GM12878 (cell line): ENCODE results near the gene DNAJC7. TPM values are rescaled to one million over a fixed set of nuclear protein-coding genes. Genes with fewer than 3 reads are reported as not detected.

Experiments
- ATAC-seq: fragments of 200-7000 bp; cut with Tn5 transposase; 3 replicates; pipeline ENCODE4 v1.9.1; 2020; ENCODE audit warnings: mild to moderate bottlenecking, moderate library complexity
- BruUV-seq: library from RNA; stranded (reverse); fragments of 400-500 nt; replicated peaks from 2 replicates; lab custom pipeline; 2021; lab: Mats Ljungman, UMichigan
- CTCF ChIA-PET: fragments of 300-600 bp; sonication (Branson Sonifier 250); formaldehyde crosslinking; extraction: SDS; loops from one replicate; lab custom pipeline; 2021; ENCODE audit warnings: inconsistent platforms; lab: Yijun Ruan, JAX
- POLR2A ChIA-PET: fragments of 350-600 bp; formaldehyde crosslinking; extraction: SDS; loops from one replicate; lab custom pipeline; 2021; ENCODE audit warnings: inconsistent platforms; lab: Charles Lee
- RAD21 ChIA-PET: fragments of 300-600 bp; sonication (Branson Sonifier 250); formaldehyde crosslinking; loops from one replicate; lab custom pipeline; 2023; ENCODE audit warnings: antibody characterized with exemption; ENCODE audit not compliant: unreplicated experiment; lab: Charles Lee
- SMC1A ChIA-PET: fragments of 300-600 bp; sonication (Branson Sonifier 250); formaldehyde crosslinking; loops from one replicate; lab custom pipeline; 2023; ENCODE audit not compliant: unreplicated experiment, uncharacterized antibody; lab: Charles Lee
- DNase-seq: peaks from one replicate; pipeline ENCODE4 v3.0.0-alpha.2; 2011; ENCODE audit warnings: low read depth, low spot score
- FAIRE-seq: peaks from 3 replicates; lab custom pipeline; 2011; peaks lifted over from hg19 to GRCh38; lab: Jason Lieb, UNC
- H2AFZ ChIP-seq: 2 replicates; pipeline ENCODE4 v1.6.0; 2011; ENCODE audit warnings: low read depth, low read length, control low read depth; ENCODE audit not compliant: control insufficient read depth
- H3K27ac ChIP-seq: 2 replicates; pipeline ENCODE4 v1.5.1; 2011; ENCODE audit warnings: control low read depth; ENCODE audit not compliant: control insufficient read depth, insufficient read depth
- H3K27me3 ChIP-seq, 2 experiments: replicated peaks in 1 of 2; 2 replicates each; pipeline versions ENCODE4 v1.6.0 to v1.6.1; 2011; ENCODE audit warnings: low read length in 1 of 2; ENCODE audit not compliant: control insufficient read depth in 2 of 2, insufficient read depth in 2 of 2
- H3K36me3 ChIP-seq, 2 experiments: 2 replicates each; pipeline ENCODE4 v1.5.1; 2011; ENCODE audit warnings: low read length in 1 of 2; ENCODE audit not compliant: control insufficient read depth in 2 of 2, insufficient read depth in 2 of 2
- H3K4me1 ChIP-seq: 2 replicates; pipeline ENCODE4 v1.6.1; 2011; ENCODE audit warnings: mild to moderate bottlenecking, low read length, moderate library complexity, mixed read lengths; ENCODE audit not compliant: control insufficient read depth, insufficient read depth
- H3K4me2 ChIP-seq: 2 replicates; pipeline ENCODE4 v1.6.0; 2011; ENCODE audit warnings: control low read depth; ENCODE audit not compliant: control insufficient read depth, insufficient read depth
- H3K4me3 ChIP-seq: fragments of 200-600 bp; sonication (generic); 2 replicates; pipeline ENCODE4 v1.5.1; 2016
- H3K79me2 ChIP-seq: 2 replicates; pipeline ENCODE4 v1.6.0; 2011; ENCODE audit warnings: low read length; ENCODE audit not compliant: control insufficient read depth, insufficient read depth
- H3K9ac ChIP-seq: 2 replicates; pipeline ENCODE4 v1.8.0; 2011; ENCODE audit warnings: low read length, control low read depth, mixed read lengths; ENCODE audit not compliant: control insufficient read depth, insufficient read depth
- H3K9me3 ChIP-seq: replicated peaks from 3 replicates; pipeline ENCODE4 v1.5.1; 2011; ENCODE audit warnings: mild to moderate bottlenecking, low read length; ENCODE audit not compliant: control insufficient read depth, insufficient read depth
- H4K20me1 ChIP-seq: 2 replicates; pipeline ENCODE4 v1.6.0; 2011; ENCODE audit not compliant: control insufficient read depth, insufficient read depth
- BHLHE40 ChIP-seq, 2 experiments: fragments of 450-650 bp in 1 of 2; IDR thresholded peaks; 2 replicates each; pipeline ENCODE4 v1.6.1; 2011 to 2017; ENCODE audit warnings: low read depth in 2 of 2, borderline replicate concordance in 1 of 2, improper control_type of control experiment in 1 of 2, low read length in 1 of 2, mild to moderate bottlenecking in 1 of 2
- DPF2 ChIP-seq: fragments of 450-650 bp; IDR thresholded peaks from 2 replicates; pipeline ENCODE4 v1.6.1; 2017; ENCODE audit warnings: mild to moderate bottlenecking
- ETV6 ChIP-seq, 2 experiments: fragments of 450-650 bp in 1 of 2; IDR thresholded peaks in 1 of 2; conservative IDR thresholded peaks in 1 of 2; 2 replicates each; pipeline ENCODE4 v1.6.1; 2014; ENCODE audit warnings: antibody characterized with exemption in 1 of 2, borderline replicate concordance in 1 of 2, low read depth in 1 of 2, mild to moderate bottlenecking in 1 of 2, moderate library complexity in 1 of 2
- JUNB ChIP-seq: IDR thresholded peaks from 2 replicates; pipeline ENCODE4 v1.6.1; 2016; ENCODE audit warnings: antibody characterized with exemption, mild to moderate bottlenecking
- KLF5 ChIP-seq: fragments of 450-650 bp; IDR thresholded peaks from 2 replicates; pipeline ENCODE4 v1.6.1; 2014; ENCODE audit warnings: mild to moderate bottlenecking; ENCODE audit not compliant: partially characterized antibody
- PAX8 ChIP-seq: fragments of 450-650 bp; IDR thresholded peaks from 2 replicates; pipeline ENCODE4 v1.6.1; 2017; ENCODE audit warnings: mild to moderate bottlenecking, moderate library complexity
- POLR2AphosphoS5 ChIP-seq: IDR thresholded peaks from 2 replicates; pipeline ENCODE4 v1.6.1; 2011; ENCODE audit warnings: mild to moderate bottlenecking, low read length, inconsistent platforms
- SMAD1 ChIP-seq: fragments of 450-650 bp; IDR thresholded peaks from 2 replicates; pipeline ENCODE4 v1.6.1; 2018; ENCODE audit warnings: mild to moderate bottlenecking, low read depth; ENCODE audit not compliant: partially characterized antibody
- YBX1 ChIP-seq: fragments of 450-650 bp; IDR thresholded peaks from 2 replicates; pipeline ENCODE4 v1.6.1; 2016; ENCODE audit warnings: antibody characterized with exemption
- WGBS: methylation state at CpG from one replicate; pipeline ENCODE4 v1.1.6; 2016; ENCODE audit warnings: low lambda C conversion rate; ENCODE audit not compliant: insufficient replicate concordance, insufficient coverage; ENCODE audit errors: missing lambda C conversion rate; 5-methylcytosine and 5-hydroxymethylcytosine counted together
- in situ Hi-C: fragments of 300-500 bp; cut with MboI; formaldehyde crosslinking; loops from 9 replicates; pipeline ENCODE4 v1.14.3; 2018; ENCODE audit warnings: mixed read lengths
- intact Hi-C: fragments of 100-400 bp; cut with micrococcal nuclease; formaldehyde crosslinking; loops from one replicate; pipeline ENCODE4 v1.14.2; 2022; ENCODE audit not compliant: unreplicated experiment
- polyA plus RNA-seq, 11 experiments: library from polyadenylated mRNA; depleted of rRNA in 4 of 11; unstranded in 6 of 11; stranded (reverse) in 5 of 11; fragments of >200 nt; fragmentation: Nextera tagmentation in 4 of 11; fragmentation: Illumina TruSeq in 1 of 11; extraction: Ambion mirVana in 4 of 11; extraction: Trizol in 1 of 11; gene quantifications; 1 replicate in 1 of 11; 2 replicates in 10 of 11; pipeline versions ENCODE4 v1.2.1 to v1.2.3, GENCODE V29; 2011 to 2016; ENCODE audit warnings: inconsistent platforms in 2 of 11, missing spikeins in 2 of 11, low read depth in 1 of 11
- total RNA-seq, 4 experiments: library from RNA; depleted of rRNA in 3 of 4; stranded (reverse); fragments of >200 nt in 3 of 4; fragmentation: Illumina TruSeq in 1 of 4; extraction: Trizol in 1 of 4; gene quantifications; 2 replicates each; pipeline versions ENCODE4 v1.2.1 to v1.2.3, GENCODE V29; 2013 to 2021
- TF ChIP-seq, protein P1 (sequence below): fragments of 450-650 bp; IDR thresholded peaks from 2 replicates; pipeline ENCODE4 v1.6.1; 2017; ENCODE audit warnings: mild to moderate bottlenecking
- TF ChIP-seq, protein P2 (sequence below): IDR thresholded peaks from 2 replicates; pipeline ENCODE4 v1.6.1; 2012; ENCODE audit warnings: low read depth, low read length, improper control_type of control experiment

DNAJC7 gene
- total and polyA plus RNA-seq, 10 of the 15 experiments (the other 5 are each of a cell fraction or from before 2014, with no cell fraction given), result 60.1 to 173 (median 94.9) TPM

DNA sequence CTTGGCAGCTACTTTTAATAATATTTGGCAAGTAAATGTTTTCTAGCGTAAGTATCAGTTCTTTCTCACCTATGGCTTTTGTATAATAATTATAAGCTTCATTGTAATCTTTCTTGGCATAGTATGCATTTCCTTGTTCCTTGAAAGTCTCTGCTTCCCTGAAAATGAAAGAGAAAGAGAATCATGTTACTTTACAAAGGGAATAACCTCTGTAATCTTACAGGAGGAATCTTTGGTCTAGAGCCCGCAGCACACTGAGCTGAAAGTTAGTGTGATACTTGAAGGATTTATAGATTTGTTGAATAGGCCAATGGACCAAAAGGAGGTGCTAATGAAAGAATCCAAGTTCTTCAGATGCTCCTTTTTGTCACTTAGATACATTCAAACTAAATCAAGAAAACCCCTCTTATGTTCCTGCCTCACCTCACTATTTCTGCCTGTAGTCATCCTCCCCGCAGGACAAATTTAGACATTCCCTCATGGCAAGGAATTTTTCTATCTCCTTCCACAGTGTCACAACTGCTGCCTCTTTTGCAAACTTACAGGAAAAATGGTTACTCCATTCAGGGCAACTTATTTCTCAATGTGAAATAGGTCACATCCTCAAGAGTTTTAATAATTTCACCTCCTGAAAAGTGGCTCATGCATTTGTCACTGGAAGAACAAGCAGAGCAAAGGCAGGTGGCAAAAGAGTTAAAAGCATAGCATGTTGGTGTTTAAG is 16.7 kb downstream of the DNAJC7 start:
- 97% methylated on average over 3 of the region's 3 CpGs for WGBS
- ATAC-seq (no peak), FAIRE-seq (no peak), DNase-seq (no peak)
- no peaks in the 10 kb centered on the region for H3K27me3 ChIP-seq
- peaks cover 24 to 50% of the 10 kb centered on the region in 2 experiments for H3K36me3 ChIP-seq
- TF ChIP-seq BHLHE40 (IDR thresholded peaks at IDR 0.05; ENCODE audit: borderline replicate concordance in 1 of 2, low read depth in 2 of 2, low read length in 1 of 2), result no peak
- TF ChIP-seq, protein P1, sequence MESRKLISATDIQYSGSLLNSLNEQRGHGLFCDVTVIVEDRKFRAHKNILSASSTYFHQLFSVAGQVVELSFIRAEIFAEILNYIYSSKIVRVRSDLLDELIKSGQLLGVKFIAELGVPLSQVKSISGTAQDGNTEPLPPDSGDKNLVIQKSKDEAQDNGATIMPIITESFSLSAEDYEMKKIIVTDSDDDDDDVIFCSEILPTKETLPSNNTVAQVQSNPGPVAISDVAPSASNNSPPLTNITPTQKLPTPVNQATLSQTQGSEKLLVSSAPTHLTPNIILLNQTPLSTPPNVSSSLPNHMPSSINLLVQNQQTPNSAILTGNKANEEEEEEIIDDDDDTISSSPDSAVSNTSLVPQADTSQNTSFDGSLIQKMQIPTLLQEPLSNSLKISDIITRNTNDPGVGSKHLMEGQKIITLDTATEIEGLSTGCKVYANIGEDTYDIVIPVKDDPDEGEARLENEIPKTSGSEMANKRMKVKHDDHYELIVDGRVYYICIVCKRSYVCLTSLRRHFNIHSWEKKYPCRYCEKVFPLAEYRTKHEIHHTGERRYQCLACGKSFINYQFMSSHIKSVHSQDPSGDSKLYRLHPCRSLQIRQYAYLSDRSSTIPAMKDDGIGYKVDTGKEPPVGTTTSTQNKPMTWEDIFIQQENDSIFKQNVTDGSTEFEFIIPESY, result no peak
- no peak for TF ChIP-seq DPF2
- no peak for TF ChIP-seq PAX8
- TF ChIP-seq, protein P2, sequence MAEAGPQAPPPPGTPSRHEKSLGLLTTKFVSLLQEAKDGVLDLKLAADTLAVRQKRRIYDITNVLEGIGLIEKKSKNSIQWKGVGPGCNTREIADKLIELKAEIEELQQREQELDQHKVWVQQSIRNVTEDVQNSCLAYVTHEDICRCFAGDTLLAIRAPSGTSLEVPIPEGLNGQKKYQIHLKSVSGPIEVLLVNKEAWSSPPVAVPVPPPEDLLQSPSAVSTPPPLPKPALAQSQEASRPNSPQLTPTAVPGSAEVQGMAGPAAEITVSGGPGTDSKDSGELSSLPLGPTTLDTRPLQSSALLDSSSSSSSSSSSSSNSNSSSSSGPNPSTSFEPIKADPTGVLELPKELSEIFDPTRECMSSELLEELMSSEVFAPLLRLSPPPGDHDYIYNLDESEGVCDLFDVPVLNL, result no peak
- no peak for TF ChIP-seq SMAD1
- TF ChIP-seq ETV6 (conservative IDR thresholded peaks at IDR 0.05 in 1 of 2, IDR thresholded peaks at IDR 0.05 in 1 of 2; ENCODE audit: borderline replicate concordance in 1 of 2, low read depth in 1 of 2), result no peak
- no peak for TF ChIP-seq POLR2AphosphoS5
- no peak for TF ChIP-seq KLF5
- TF ChIP-seq YBX1, result no peak
- TF ChIP-seq JUNB, result no peak
- no TSS peak for BruUV-seq
- in situ Hi-C loops (loop anchor here (25.0 kb wide), 1 partner anchor 1212 kb away; the partner anchor contains the start of gene TMEM106A), intact Hi-C loops (no loop called here)
- ChIA-PET CTCF (interaction anchor here (1.0 kb wide), 1 partner anchor 41 kb away, joined by 3 read pairs; no protein-coding TSS in a partner anchor), RAD21 (no interaction called here), SMC1A (interaction anchor here (0.9 kb wide), 1 partner anchor 23 kb away, joined by 3 read pairs; no protein-coding TSS in a partner anchor), POLR2A (interaction anchor here (1.4 kb wide), 1 partner anchor 17 kb away, joined by 7 read pairs; the partner anchor contains the start of gene DNAJC7)
- H4K20me1 ChIP-seq, result no peaks in the 10 kb centered on the region; the same call in 1 of the 2 replicates
- H3K79me2 ChIP-seq, result peaks cover 36% of the 10 kb centered on the region
- no peaks in the 10 kb centered on the region for H3K9me3 ChIP-seq
- no peak overlapping the region for H2AFZ ChIP-seq
- no peak overlapping the region for H3K27ac ChIP-seq
- H3K4me3 ChIP-seq, result no peak overlapping the region
- peaks cover 21% of the 10 kb centered on the region for H3K4me1 ChIP-seq
- no peak overlapping the region for H3K9ac ChIP-seq
- no peak overlapping the region for H3K4me2 ChIP-seq
